NCI-H82 treated with DMSO at 0.1 percent for 48 hours (cell line): ENCODE results near the gene GRIN2D.

Experiments
- DNase-seq: peaks from one replicate; lab custom pipeline; 2025; ENCODE audit not compliant: unreplicated experiment; lab: John Stamatoyannopoulos, UW

The GRIN2D gene

GRCh38 chr19:48397263-48398101, 4.0 kb downstream of the GRIN2D start:
- no peak for DNase-seq

DNA sequence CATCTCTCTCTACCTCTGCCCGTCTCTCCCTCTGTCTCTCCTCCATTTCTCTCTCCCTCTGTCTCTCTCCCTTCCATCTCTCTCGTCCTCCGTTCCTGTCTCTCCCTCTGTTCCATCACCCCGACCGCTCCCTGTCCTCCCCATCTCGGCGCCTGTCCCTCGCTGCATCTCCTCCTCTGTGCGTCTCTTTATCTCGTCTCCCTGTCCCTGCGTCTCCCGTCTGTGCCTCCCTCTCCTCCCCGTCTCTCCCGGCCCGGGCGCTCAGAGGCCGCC, 4.6 kb downstream of the GRIN2D start:
- no peak for DNase-seq

DNA sequence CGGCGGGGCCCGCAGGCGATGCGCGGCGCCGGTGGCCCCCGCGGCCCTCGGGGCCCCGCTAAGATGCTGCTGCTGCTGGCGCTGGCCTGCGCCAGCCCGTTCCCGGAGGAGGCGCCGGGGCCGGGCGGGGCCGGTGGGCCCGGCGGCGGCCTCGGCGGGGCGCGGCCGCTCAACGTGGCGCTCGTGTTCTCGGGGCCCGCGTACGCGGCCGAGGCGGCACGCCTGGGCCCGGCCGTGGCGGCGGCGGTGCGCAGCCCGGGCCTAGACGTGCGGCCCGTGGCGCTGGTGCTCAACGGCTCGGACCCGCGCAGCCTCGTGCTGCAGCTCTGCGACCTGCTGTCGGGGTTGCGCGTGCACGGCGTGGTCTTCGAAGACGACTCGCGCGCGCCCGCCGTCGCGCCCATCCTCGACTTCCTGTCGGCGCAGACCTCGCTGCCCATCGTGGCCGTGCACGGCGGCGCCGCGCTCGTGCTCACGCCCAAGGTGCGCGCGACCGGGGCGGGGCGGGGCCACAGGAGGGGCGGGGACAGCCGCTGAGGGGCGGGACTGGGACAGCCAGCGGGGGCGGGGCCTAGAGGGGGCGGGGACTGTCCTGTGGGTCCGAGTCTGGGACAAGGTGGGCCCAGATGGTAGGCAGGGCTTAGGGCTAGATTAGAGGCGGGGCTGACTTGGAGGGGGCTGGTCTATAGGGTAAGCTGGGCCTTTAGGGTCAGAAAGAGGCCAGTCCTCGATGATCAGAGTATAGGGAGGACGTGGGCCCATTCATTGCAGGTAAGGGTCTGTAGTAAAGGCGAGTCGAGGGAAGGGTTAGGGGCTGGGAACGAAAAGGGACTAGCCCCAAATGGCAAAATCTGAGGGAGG, 5.1 kb downstream of the GRIN2D start:
- peak; percentile 90 for DNase-seq

DNA sequence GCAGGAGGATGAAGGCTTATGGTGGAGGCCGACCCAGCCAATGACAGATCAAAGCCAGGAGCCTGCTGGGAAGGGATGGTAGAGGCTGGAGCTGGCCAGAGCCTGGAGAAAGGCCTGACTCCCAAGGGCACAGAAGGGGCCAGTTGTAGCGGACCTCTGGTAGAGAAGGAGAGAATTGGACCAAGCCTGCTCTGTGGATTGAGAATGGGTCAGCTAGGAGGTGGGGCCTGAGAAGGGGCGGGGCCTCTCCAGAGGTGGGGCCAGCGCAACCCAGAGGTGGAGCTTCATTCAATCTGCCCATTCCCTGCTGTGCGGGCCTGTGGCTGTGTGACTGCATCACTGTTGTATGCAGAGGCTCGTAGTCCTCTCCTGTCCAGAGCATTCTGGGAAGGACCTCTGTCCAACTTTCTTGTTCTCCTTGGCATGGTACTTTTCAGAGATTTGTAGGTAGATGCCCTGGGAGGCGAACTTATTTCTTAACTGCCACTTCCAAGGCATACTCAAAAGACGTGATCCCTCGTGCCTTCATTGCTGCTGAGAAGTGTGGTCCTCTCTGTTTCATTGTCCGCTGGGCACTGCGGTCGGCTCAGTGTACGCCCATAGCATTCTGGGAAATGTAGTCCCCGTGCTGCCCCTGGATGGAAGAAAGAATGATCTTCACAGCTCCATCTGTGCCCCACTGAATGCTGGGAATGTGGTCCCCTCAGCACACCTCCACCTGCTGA, 6.7 kb downstream of the GRIN2D start:
- DNase-seq, result no peak

DNA sequence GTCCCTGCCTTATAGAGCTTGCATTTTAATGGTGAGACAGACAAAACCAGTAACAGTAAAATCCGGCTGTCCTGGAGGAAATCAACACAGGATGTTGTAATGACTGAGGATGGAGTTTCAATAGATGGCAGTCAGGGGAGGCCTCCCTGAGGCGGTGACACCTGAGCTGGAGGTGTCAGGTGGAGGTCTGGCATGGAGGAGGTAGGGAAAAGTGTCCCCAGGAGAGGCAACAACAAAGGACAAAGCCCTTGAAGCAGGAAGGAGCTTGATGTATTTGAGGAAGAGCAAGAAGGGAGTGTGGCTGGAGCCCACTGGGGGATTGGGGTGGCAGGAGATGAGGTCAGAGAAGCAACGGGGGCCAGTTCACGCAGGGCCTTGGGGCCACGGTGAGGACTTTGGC, 7.8 kb downstream of the GRIN2D start:
- no peak for DNase-seq

- DNase-seq, result peak; percentile 46
Observed at GRCh38 chr19:48403606-48404005, 10.1 kb downstream of the GRIN2D start.

DNA sequence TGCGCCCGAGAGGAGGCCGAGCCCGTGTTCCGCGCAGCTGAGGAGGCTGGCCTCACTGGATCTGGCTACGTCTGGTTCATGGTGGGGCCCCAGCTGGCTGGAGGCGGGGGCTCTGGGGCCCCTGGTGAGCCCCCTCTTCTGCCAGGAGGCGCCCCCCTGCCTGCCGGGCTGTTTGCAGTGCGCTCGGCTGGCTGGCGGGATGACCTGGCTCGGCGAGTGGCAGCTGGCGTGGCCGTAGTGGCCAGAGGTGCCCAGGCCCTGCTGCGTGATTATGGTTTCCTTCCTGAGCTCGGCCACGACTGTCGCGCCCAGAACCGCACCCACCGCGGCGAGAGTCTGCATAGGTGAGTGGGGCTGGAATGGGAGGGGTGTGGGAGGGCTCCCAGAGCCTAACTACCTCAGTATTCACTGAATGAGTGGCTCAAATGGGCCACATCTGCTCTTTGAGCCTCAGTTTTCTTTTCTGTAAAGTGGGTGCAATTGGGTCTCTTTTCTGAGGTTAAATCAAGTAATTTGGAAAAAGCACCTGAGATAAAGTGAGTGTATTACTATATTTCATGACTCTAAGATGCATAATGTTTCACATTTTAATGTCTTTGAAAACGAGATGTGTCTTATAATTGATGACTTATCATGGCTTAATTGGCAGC, 11.7 kb downstream of the GRIN2D start:
- no peak for DNase-seq

GRCh38 chr19:48405850-48406249, 12.4 kb downstream of the GRIN2D start:
- DNase-seq, result no peak

- no peak for DNase-seq
Observed at GRCh38 chr19:48413879-48414587, 20.6 kb downstream of the GRIN2D start.

GRCh38 chr19:48415395-48415794, 21.9 kb downstream of the GRIN2D start:
- DNase-seq, result peak; percentile 32

- no peak for DNase-seq
Observed at GRCh38 chr19:48415806-48416221, 22.3 kb downstream of the GRIN2D start.

- no peak for DNase-seq
Observed at GRCh38 chr19:48417421-48417820, 24.0 kb downstream of the GRIN2D start.

- no peak for DNase-seq
Observed at GRCh38 chr19:48418317-48419064, 25.0 kb downstream of the GRIN2D start.

DNA sequence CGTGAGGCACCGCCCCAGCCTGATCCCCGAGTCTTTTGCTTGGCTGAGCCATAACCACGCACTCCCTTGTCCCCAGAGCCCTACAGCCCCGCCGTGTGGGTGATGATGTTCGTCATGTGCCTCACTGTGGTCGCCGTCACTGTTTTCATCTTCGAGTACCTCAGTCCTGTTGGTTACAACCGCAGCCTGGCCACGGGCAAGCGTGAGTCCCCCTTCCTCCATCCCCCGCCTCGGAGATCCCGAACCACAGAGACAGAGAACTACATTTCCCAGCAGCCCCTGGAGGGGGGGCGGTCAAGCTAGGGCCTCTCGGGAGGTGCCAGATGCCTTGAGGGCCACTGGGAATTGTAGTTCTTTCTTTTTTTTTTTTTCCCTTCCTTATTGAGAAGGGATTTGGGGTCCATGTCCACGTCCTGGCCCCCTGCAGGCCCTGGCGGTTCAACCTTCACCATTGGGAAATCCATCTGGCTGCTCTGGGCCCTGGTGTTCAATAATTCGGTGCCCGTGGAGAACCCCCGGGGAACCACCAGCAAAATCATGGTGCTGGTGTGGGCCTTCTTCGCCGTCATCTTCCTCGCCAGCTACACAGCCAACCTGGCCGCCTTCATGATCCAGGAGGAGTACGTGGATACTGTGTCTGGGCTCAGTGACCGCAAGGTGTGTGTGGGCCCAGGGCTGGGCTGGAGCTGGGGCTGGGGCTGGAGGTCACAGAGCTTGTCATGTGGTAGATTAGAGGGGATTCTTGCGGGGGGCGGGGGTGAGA, 25.9 kb downstream of the GRIN2D start:
- no peak for DNase-seq

DNA sequence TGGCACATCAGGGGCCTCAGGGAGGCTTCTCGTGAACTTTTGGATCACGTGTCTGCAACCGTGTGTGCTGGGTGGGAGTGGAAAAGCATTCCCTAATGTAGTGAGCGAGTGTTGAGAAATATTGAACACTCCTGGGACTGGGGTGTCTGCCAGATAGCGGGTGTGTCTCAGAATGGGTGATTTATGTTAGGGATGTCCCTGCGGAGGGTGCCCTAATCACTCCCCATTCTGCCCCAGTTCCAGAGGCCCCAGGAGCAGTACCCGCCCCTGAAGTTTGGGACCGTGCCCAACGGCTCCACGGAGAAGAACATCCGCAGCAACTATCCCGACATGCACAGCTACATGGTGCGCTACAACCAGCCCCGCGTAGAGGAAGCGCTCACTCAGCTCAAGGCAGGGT, 28.1 kb downstream of the GRIN2D start:
- DNase-seq, result no peak

DNA sequence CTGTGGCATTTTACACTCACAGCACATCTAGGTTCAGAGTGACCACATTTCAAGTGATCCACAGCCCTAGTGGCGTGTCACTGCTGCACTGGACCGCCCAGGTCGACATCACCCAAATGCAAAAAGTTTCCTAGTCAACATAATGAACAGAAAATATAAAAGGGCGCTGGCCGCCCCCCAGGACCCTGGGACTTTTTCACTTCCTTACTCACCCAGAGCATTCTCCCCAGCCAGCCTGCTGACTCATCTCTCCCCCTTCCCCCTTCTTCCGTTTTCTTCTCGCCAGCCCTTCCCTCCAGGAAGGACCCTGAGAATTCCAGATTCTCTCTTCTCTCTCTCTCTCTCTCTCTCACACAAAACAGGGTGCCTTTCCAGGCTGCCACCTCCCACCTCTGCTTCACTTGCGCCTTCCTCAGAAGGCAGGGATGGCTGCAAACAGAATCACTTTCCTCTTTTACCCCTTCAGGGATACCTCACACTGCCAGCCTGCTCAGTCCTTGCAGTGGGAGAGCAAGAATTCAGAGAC, 31.3 kb downstream of the GRIN2D start:
- DNase-seq, result no peak

DNA sequence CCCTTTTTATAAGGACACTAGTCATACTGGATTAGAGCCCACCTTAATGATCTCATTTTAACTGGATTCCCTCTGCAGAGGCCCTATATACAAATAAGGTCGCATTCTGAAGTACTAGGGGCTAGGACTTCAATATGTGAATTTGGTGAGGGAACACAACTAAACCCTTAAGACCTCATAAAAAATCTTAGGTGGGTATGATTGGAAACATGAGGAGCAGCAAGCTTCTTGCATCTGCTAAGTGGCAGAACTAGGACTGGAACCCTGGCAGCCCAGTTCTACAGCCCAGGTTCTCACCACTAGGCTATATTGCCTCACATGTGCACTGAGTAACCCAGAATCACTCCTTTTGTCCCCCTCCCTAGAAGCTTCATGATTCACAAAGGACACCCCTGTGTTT, 35.2 kb downstream of the GRIN2D start:
- DNase-seq, result no peak

DNA sequence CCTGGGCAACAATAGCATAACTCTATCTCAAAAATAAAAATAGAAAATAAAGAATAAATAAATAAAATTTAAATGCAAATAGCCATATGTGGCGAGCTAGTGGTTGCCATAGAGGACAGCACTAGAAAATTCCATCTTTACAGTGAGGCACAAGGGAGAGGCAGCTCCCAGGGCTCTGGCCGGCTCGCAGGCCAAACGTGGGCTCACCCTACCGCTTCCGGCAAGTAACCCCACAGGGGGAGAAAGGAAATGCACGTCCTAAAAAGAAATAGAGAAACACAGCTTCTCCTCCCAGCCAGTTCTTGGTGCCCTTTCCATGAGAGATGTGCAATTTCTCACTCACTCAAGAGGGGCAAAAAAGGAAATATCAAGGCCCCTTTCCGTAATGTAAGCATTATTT, 39.9 kb downstream of the GRIN2D start:
- DNase-seq, result no peak

GRCh38 chr19:48436586-48436985, 43.1 kb downstream of the GRIN2D start:
- DNase-seq, result no peak
